Stimulated activated naive CD8-positive, alpha-beta T cell treated with anti-CD3 and anti-CD28 coated beads, Interleukin-15, amount 100 ng/mL, for 72 hours (primary cell): Measurements from ENCODE around the gene NTM.

Source experiments
- ATAC-seq: fragments of 150-1000 bp; cut with Tn5 transposase; 2 replicates; pipeline ENCODE4 v1.10.0; 2021; ENCODE audit warnings: mild to moderate bottlenecking, moderate library complexity
- DNase-seq, 2 donors: peaks; one replicate each; pipeline ENCODE4 v3.0.0; 2021 to 2022
- H3K27ac Mint-ChIP-seq, 2 donors: one replicate each; pipeline ENCODE4 v1.8.0; 2022; ENCODE audit warnings: mild to moderate bottlenecking in 2 of 2, mixed read lengths in 2 of 2, moderate library complexity in 2 of 2
- H3K27me3 Mint-ChIP-seq: one replicate; pipeline ENCODE4 v1.8.0; 2022; ENCODE audit warnings: mixed read lengths
- H3K4me1 Mint-ChIP-seq: one replicate; pipeline ENCODE4 v1.8.0; 2022; ENCODE audit warnings: mild to moderate bottlenecking, mixed read lengths
- H3K4me3 Mint-ChIP-seq, 2 donors: one replicate each; pipeline ENCODE4 v1.8.0; 2022; ENCODE audit warnings: mild to moderate bottlenecking in 2 of 2, mixed read lengths in 2 of 2, moderate library complexity in 1 of 2
- H3K9me3 Mint-ChIP-seq, 2 donors: one replicate each; pipeline ENCODE4 v1.8.0; 2022; ENCODE audit warnings: mixed read lengths in 2 of 2

Gene NTM

DNA sequence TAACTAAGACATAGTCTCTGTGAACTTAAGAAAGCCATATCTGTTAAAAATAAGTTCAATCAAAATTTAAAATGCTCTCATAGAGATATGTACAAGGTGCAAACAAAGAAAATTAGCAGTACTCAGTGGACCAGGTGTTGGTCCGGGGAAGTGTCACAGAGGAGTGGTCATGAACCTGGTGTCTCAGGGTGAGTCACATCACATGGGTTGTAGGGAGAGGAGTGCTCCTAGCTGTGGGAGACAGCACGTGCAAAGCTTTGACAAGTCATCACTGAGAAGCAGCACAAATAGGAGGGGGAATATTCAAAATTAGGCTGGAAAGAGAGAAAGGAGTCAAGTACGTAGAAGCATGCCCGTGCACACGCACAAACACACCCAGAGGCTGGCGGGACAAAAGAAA, 438.1 kb downstream of the NTM start:
- DNase-seq = no peak
- ATAC-seq = no peak
- Mint-ChIP-seq H3K27ac (no peak overlapping the region), H3K9me3 (peaks cover 0 to 10% of the 10 kb centered on the region in 2 donors), H3K27me3 (peaks cover 10% of the 10 kb centered on the region), H3K4me1 (no peaks in the 10 kb centered on the region), H3K4me3 (no peak overlapping the region)

DNA sequence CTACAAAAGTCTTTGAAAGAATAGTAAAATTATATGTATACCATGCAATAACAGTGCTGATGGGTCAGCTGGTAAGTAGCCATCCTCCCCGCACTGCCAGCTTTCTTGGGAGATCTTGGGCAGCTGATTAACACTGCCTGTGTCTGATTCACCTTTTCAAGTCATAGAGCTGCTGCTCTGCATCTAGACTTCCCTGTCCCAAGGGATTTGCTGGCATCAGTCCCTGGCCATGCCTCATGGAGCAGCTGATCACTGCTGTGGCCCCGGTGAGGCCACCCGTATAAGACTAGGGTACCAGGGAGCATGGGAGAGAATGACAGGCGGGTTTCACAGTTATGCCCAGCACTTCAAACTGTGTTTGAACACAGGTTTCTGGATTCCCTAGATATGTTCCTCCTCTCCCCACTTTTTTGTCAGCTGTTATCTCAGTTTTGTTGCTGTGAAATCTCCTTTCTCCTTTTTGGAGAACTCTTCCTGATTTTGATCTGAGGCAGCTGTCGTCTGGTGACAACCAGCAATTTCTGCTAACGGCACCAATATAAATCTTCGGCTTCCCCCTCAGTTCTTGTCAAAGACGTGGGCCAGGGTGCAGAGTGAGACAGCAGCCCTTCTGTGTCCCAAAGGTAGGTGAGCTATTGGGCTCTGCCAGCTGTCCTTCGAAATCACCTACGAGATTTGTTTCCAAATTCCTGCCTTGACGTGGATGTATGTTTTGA, 438.9 kb downstream of the NTM start:
- no peak overlapping the region for H3K4me3 Mint-ChIP-seq
- H3K27me3 Mint-ChIP-seq = peaks cover 5% of the 10 kb centered on the region
- ATAC-seq = no peak
- no peak overlapping the region for H3K27ac Mint-ChIP-seq
- no peak for DNase-seq
- H3K9me3 Mint-ChIP-seq = peaks cover 0 to 8% of the 10 kb centered on the region in 2 donors
- H3K4me1 Mint-ChIP-seq = no peaks in the 10 kb centered on the region

DNA sequence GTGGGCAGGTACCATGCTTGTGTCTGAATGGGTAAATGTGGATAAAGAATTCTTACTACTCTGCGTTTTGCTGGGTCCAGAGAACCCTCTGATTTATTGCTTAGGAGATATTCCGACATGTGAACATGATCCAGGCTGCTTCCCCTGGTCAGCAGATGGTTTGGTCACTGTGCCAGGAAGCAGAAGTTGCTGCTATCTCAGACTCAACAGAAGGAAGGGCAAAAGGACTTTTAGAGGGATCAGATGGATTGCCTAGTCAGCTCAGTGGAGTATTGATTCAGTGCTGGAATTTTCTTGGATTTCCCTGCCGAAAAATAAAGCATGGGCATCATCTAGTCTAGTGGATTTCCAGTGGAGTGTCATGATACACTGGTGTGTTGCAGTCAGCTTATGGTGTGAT, 440.1 kb downstream of the NTM start:
- no peak for DNase-seq
- no peak overlapping the region for H3K4me3 Mint-ChIP-seq
- H3K27ac Mint-ChIP-seq = no peak overlapping the region

DNA sequence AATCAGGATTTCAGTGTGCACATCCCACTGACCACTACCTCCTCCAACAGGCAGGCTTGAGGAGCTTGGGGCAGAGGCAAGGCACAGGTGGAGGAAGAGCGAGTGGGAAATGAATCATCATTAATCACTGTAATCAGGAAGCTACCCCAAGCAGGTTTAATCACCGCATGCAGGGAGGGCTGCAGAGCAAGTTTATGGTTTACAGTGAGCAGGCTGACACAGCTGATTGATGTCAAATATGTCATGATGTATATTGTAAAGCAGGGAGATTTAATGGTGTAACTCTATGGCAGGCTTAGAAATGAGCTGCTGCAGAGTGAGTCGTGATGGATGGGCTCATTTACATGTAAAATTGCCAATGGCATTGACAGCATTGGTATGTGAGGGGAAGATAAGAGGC, 441.0 kb downstream of the NTM start:
- peaks cover 4 to 11% of the 10 kb centered on the region in 2 donors for H3K9me3 Mint-ChIP-seq
- H3K27me3 Mint-ChIP-seq = no peaks in the 10 kb centered on the region
- no peaks in the 10 kb centered on the region for H3K4me1 Mint-ChIP-seq
- no peak for ATAC-seq
- H3K27ac Mint-ChIP-seq = no peak overlapping the region
- DNase-seq = no peak
- H3K4me3 Mint-ChIP-seq = no peak overlapping the region

More for the DNA sequence above, 440.1 kb downstream of the NTM start:
- Mint-ChIP-seq H3K4me1 (no peaks in the 10 kb centered on the region), H3K9me3 (peaks cover 4 to 11% of the 10 kb centered on the region in 2 donors), H3K27me3 (no peaks in the 10 kb centered on the region)
- no peak for ATAC-seq

DNA sequence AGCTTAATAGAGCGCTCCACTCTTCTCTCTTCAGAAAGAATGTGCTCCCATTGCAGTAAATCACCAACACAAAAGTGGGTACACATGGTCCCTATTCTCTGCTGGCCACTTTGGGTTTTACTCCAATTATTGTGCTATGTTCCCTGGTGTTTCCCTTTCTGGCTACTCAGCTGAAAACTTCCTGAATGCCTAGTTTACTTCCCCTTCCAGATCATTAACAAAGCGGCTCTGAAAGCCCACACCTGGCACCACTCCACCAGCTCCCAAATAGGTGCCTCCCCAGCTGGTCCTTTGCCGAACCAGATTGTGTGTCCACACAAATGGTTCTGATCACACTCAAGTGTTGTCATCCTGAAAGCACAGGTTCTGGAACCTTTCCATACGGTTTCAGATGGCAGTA, 443.7 kb downstream of the NTM start:
- no peaks in the 10 kb centered on the region for H3K27me3 Mint-ChIP-seq
- H3K4me1 Mint-ChIP-seq = no peaks in the 10 kb centered on the region
- H3K27ac Mint-ChIP-seq = no peak overlapping the region
- H3K4me3 Mint-ChIP-seq = no peak overlapping the region
- H3K9me3 Mint-ChIP-seq = peaks cover 4 to 11% of the 10 kb centered on the region in 2 donors
- ATAC-seq (no peak), DNase-seq (no peak)

DNA sequence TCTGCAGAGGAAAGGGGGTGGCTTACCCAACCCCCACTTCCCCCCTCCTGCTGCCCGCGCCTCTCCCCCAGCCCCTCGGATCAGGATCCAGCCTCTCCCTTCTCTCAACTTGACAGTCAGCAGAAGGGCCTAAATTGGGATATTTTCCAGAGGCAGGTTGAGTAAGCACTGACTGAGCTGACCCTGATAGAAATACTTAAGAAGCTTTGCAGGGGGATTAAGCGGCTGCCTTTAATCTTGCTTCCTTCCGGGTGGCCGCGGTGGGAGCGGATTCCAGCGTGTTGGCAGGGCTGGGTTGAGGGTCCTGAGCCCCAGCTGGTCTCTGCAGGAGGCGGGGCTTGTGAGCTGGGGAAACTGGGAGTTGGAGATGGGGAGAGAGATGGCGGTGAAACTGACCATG, 445.2 kb downstream of the NTM start:
- no peak overlapping the region for H3K4me3 Mint-ChIP-seq
- no peaks in the 10 kb centered on the region for H3K27me3 Mint-ChIP-seq
- no peak for ATAC-seq
- H3K9me3 Mint-ChIP-seq = peaks cover 4 to 11% of the 10 kb centered on the region in 2 donors
- no peak for DNase-seq
- H3K4me1 Mint-ChIP-seq = no peaks in the 10 kb centered on the region
- H3K27ac Mint-ChIP-seq = no peak overlapping the region

DNA sequence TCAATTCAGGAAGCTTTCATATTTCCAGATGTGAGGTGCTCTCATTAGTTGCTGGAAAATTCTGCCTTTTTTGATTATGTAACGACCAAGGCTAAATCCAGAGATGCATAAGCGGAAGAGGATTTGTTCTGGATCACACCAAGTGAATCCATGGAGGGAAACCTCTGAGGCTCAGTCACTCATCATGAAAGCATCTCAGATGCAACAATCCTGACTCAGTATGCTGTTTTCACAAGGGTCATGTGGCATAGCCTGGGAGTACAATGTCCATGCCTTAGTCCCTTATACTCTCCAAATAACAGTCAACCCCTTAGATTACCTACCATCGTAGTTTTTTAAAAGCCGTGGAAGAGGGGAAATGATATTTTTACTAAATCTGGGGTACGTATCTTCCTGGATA, 445.6 kb downstream of the NTM start:
- DNase-seq = no peak
- Mint-ChIP-seq H3K9me3 (peaks cover 4 to 11% of the 10 kb centered on the region in 2 donors), H3K4me3 (no peak overlapping the region), H3K4me1 (no peaks in the 10 kb centered on the region), H3K27me3 (no peaks in the 10 kb centered on the region), H3K27ac (no peak overlapping the region)
- ATAC-seq = no peak

DNA sequence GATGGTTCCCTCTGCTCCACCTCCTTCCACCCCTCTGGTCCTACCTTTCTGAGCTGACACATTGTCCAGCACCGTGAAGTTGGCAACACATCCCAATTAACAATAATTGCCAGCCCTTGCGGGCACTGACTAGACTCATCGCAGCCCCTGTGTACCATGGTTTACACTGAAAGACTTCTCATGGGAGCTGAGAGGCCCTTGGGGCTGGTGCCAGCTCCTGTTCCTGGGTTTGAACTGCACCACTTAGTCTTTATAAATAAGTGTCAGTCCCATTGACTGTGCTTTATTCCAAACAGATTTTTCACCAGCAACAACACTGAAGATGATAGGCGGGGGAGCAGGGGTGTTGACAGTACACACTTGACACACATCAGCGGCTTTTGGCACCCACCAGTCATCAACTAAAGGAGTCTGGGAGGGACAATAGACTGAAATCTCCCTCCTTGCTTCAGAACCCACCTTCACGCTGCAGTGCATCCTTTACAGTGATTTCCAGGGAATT, 447.3 kb downstream of the NTM start:
- Mint-ChIP-seq H3K27me3 (no peaks in the 10 kb centered on the region), H3K4me1 (no peaks in the 10 kb centered on the region), H3K4me3 (no peak overlapping the region), H3K27ac (no peak overlapping the region), H3K9me3 (peaks cover 8 to 11% of the 10 kb centered on the region in 2 donors)
- DNase-seq = no peak
- ATAC-seq = no peak

DNA sequence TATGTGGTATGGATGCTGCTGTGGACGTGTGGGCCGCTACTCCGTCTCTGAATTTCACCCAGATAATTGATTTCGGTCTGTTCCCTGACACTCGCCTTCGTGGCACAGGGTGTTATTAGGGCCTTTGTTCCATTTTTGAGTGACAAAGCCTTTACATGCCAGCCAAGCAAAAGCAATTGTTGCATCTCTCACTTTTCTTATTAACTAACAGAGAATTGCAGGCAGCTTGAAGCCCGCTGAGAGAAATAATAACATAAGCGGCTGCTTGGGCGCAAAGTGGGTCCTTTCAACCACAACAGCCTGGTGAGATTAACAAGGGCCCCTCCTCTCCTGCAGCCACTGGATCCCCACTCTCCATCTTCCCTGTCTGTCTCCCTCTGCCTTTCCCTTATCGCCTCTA, 449.4 kb downstream of the NTM start:
- DNase-seq = no peak
- Mint-ChIP-seq H3K4me3 (no peak overlapping the region), H3K4me1 (no peaks in the 10 kb centered on the region), H3K27me3 (no peaks in the 10 kb centered on the region), H3K9me3 (peaks cover 3 to 4% of the 10 kb centered on the region in 2 donors), H3K27ac (no peak overlapping the region)
- no peak for ATAC-seq

DNA sequence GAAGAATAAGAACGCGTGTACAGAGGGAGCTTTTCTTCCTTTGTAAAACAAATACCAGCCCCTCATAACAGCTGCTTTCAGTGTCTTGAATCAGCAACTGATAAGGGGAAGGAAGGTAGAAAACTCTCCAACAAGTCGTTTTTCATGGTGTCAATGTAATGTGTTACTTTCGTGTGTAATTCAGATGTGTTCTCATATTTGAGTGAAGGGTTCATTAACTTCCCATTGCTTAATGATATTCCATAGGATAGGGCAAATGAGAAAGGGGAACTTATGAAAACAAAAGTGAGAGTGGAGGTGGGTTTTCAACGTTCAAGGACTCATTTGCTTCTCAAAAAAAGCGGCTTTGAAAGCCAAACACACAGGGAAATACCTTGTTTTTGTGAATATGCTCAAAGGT, 452.1 kb downstream of the NTM start:
- H3K27ac Mint-ChIP-seq = no peak overlapping the region
- ATAC-seq (no peak), DNase-seq (no peak)
- H3K4me1 Mint-ChIP-seq = no peaks in the 10 kb centered on the region
- peaks cover 0 to 4% of the 10 kb centered on the region in 2 donors for H3K9me3 Mint-ChIP-seq
- no peaks in the 10 kb centered on the region for H3K27me3 Mint-ChIP-seq
- H3K4me3 Mint-ChIP-seq = no peak overlapping the region

DNA sequence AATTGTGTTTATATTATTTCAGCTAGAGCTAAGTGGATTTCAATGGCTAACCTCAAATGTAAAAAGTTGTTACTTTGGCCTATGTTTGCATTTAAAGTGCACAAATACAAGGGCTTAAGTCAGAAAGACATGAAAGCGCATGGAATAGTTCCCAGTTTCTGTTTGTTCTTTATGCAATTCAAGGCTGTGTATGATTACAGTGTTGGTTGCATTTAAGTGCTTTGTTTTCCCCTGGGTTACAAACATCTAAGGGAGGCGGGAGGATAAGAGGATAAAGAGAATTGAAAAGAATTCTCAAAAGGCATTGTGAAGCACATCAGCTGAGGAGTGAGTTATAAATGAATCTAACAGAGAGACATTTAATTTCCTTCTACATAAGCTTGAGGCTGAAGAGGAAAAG, 453.4 kb downstream of the NTM start:
- no peak for ATAC-seq
- no peaks in the 10 kb centered on the region for H3K27me3 Mint-ChIP-seq

DNA sequence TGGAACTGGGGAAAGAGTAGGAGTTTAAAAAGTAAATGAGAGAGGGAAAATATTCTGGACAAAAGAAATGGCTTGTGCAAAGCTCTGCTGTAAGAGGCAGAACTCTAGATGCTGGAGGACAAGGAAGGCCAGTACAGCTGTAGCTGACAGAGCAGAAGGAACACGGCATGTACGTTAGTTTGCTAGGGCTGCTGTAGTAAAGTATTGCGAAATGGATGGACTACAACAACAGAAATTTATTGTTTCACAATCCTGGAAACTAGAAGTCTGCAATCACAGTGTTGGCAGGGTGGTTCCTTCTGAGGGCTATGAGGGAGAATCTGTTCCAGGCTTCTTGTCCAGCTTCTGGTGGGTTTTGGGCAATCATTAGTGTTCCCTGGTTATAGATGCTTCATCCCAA, 454.4 kb downstream of the NTM start:
- no peak overlapping the region for H3K27ac Mint-ChIP-seq
- no peaks in the 10 kb centered on the region for H3K27me3 Mint-ChIP-seq
- H3K9me3 Mint-ChIP-seq = peaks cover 0 to 4% of the 10 kb centered on the region in 2 donors
- DNase-seq (no peak), ATAC-seq (no peak)
- no peaks in the 10 kb centered on the region for H3K4me1 Mint-ChIP-seq
- H3K4me3 Mint-ChIP-seq = no peak overlapping the region

More for the DNA sequence above, 453.4 kb downstream of the NTM start:
- peaks cover 0 to 4% of the 10 kb centered on the region in 2 donors for H3K9me3 Mint-ChIP-seq
- DNase-seq = no peak
- H3K27ac Mint-ChIP-seq = no peak overlapping the region
- H3K4me3 Mint-ChIP-seq = no peak overlapping the region
- no peaks in the 10 kb centered on the region for H3K4me1 Mint-ChIP-seq

DNA sequence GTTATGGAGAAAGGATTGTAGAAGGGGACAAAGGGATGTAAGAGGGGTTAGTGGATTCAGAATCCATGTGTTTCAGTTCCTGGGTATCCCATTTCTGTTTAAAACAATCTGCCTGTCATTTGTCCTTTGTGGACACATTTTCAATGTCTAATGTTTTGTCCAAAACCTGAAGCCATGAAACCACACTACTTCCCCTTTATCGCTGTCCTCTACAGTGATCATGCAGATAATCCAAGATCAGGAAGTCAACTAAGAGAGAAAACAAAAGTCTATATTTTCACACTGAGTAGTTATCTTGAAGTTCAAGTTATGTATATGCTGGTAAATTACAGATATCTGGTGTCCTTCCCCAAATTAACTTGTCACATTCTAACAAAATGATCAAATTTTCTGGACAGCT, 457.0 kb downstream of the NTM start:
- no peaks in the 10 kb centered on the region for H3K9me3 Mint-ChIP-seq
- ATAC-seq (no peak), DNase-seq (no peak)
- no peaks in the 10 kb centered on the region for H3K4me1 Mint-ChIP-seq
- no peak overlapping the region for H3K27ac Mint-ChIP-seq
- no peaks in the 10 kb centered on the region for H3K27me3 Mint-ChIP-seq
- no peak overlapping the region for H3K4me3 Mint-ChIP-seq

DNA sequence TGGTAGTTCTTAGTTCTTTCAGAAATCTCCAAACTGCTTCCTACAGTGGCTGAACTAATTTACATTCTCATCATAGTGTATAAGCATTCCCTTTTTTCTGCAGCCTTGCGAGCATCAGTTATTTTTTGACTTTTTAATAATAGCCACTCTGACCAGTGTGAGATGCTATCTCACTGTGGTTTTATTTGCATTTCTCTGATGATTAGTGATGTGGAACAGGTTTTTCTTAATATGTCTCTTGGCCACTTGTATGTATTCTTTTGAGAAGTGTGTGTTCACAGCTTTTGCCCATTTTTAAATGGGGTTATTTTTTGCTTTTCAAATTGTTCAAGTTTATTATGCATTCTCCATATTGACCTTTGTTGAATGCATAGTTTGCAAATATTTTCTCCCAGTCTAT, 459.3 kb downstream of the NTM start:
- Mint-ChIP-seq H3K27ac (no peak overlapping the region), H3K4me1 (no peaks in the 10 kb centered on the region), H3K4me3 (no peak overlapping the region), H3K27me3 (no peaks in the 10 kb centered on the region), H3K9me3 (peaks cover 0 to 7% of the 10 kb centered on the region in 2 donors)
- ATAC-seq (no peak), DNase-seq (no peak)

DNA sequence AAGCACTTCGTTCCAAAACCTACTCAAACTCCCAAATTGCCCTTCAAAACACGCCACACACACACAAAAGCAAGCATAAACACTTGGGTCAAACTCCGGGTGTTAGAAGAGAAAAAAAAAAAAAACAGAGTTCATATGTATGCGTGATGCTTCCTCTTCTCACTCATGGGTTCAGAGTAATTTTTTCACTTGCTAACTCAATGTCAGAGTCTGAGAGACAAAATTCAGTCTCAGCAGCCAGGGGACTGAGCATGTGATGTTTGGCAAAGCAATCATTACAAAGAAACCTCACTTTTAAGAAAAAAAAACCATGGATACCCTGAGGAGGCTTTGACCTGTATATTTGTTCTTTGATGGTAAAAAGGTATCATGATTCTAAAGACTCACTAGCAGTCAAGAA, 461.7 kb downstream of the NTM start:
- Mint-ChIP-seq H3K27me3 (no peaks in the 10 kb centered on the region), H3K4me3 (no peak overlapping the region), H3K9me3 (peaks cover 0 to 7% of the 10 kb centered on the region in 2 donors), H3K27ac (no peak overlapping the region), H3K4me1 (no peaks in the 10 kb centered on the region)
- DNase-seq = no peak
- no peak for ATAC-seq

DNA sequence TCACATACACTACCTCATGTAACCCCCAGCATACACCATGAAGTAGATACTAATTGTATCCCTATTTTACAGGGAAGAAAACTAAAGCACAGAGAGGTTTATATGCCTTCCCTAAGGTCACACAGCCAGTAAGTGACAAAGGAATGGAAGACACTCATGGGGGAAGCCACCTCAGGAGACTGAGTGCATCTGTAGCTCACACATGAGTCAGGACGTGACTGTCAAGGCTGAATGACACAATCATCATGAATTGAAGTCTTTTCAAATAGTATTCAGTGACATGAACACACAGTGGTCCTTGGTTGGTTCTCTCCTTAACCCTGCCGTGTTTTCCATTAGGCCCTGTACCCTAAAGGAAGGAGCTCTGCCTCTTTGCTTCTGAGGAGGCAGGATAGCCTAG, 463.0 kb downstream of the NTM start:
- Mint-ChIP-seq H3K27ac (no peak overlapping the region), H3K27me3 (no peaks in the 10 kb centered on the region), H3K4me3 (no peak overlapping the region), H3K4me1 (no peaks in the 10 kb centered on the region), H3K9me3 (peaks cover 0 to 7% of the 10 kb centered on the region in 2 donors)
- no peak for DNase-seq
- ATAC-seq = no peak

DNA sequence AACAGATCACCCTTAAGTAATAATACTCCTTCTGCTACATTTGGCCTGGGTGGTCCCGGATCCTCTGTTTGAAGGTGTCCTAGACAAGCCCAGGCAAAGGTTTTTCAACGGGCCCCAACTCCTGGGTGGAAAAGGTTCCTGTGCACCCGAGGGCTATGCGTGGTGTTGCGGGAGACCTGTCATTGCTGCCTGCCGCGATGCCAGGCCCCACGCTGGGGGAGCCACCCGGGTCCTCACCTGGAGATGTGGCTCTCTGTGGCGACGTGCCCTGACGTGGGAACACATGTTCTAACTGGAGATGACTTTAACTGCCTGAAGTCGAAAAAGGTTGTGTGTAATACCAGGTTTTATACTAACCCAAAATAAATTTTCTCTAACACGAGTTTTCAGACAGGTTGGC, 467.1 kb downstream of the NTM start:
- no peak for DNase-seq
- H3K27me3 Mint-ChIP-seq = peaks cover 15% of the 10 kb centered on the region
- no peak for ATAC-seq
- peaks cover 14 to 17% of the 10 kb centered on the region in 2 donors for H3K9me3 Mint-ChIP-seq
- no peak overlapping the region for H3K27ac Mint-ChIP-seq
- H3K4me3 Mint-ChIP-seq = no peak overlapping the region
- no peaks in the 10 kb centered on the region for H3K4me1 Mint-ChIP-seq
